Skeletal muscle satellite cell (primary cell): ENCODE results near the gene CAMKMT.

Experiments
- H3K27me3 ChIP-seq: 2 replicates; pipeline ENCODE4 v1.7.0; 2013; ENCODE audit warnings: low read length; ENCODE audit not compliant: control insufficient read depth, insufficient read depth
- H3K36me3 ChIP-seq: 2 replicates; pipeline ENCODE4 v1.7.0; 2013; ENCODE audit warnings: mild to moderate bottlenecking, control low read depth, low read length; ENCODE audit not compliant: insufficient read depth
- H3K4me1 ChIP-seq: 2 replicates; pipeline ENCODE4 v1.7.0; 2013; ENCODE audit warnings: low read length; ENCODE audit not compliant: control insufficient read depth, insufficient read depth
- H3K4me2 ChIP-seq: 2 replicates; pipeline ENCODE4 v1.7.0; 2013; ENCODE audit warnings: mild to moderate bottlenecking, low read length
- H3K4me3 ChIP-seq: 2 replicates; pipeline ENCODE4 v1.7.0; 2013; ENCODE audit warnings: low read length
- H3K9ac ChIP-seq: 2 replicates; pipeline ENCODE4 v1.7.0; 2013; ENCODE audit warnings: mild to moderate bottlenecking, low read depth, low read length, moderate library complexity
- H3K9me3 ChIP-seq: replicated peaks from 2 replicates; pipeline ENCODE4 v1.7.0; 2013; ENCODE audit warnings: mild to moderate bottlenecking, control low read depth, low read length

The CAMKMT gene

GRCh38 chr2:44770221-44771195, 408.8 kb downstream of the CAMKMT start:
- Histone ChIP-seq H3K9me3 (no peaks in the 10 kb centered on the region), H3K4me2 (no peak overlapping the region), H3K36me3 (no peaks in the 10 kb centered on the region), H3K4me1 (no peaks in the 10 kb centered on the region), H3K9ac (no peak overlapping the region), H3K27me3 (peaks cover 26% of the 10 kb centered on the region), H3K4me3 (no peak overlapping the region)

GRCh38 chr2:44771522-44771921, 409.8 kb downstream of the CAMKMT start:
- no peak overlapping the region for H3K4me2 ChIP-seq
- H3K9ac ChIP-seq: no peak overlapping the region
- no peak overlapping the region for H3K4me3 ChIP-seq
- peaks cover 26% of the 10 kb centered on the region for H3K27me3 ChIP-seq
- no peaks in the 10 kb centered on the region for H3K9me3 ChIP-seq
- H3K4me1 ChIP-seq: no peaks in the 10 kb centered on the region
- no peaks in the 10 kb centered on the region for H3K36me3 ChIP-seq

- H3K9ac ChIP-seq: no peak overlapping the region
- no peaks in the 10 kb centered on the region for H3K9me3 ChIP-seq
- H3K36me3 ChIP-seq: no peaks in the 10 kb centered on the region
- no peak overlapping the region for H3K4me3 ChIP-seq
- H3K4me1 ChIP-seq: no peaks in the 10 kb centered on the region
- no peak overlapping the region for H3K4me2 ChIP-seq
- H3K27me3 ChIP-seq: peaks cover 27% of the 10 kb centered on the region
Observed at GRCh38 chr2:44772131-44772530, 410.4 kb downstream of the CAMKMT start.

GRCh38 chr2:44772669-44773378, 411.1 kb downstream of the CAMKMT start:
- Histone ChIP-seq H3K4me1 (no peaks in the 10 kb centered on the region), H3K9me3 (no peaks in the 10 kb centered on the region), H3K27me3 (peaks cover 21% of the 10 kb centered on the region), H3K9ac (no peak overlapping the region), H3K4me3 (no peak overlapping the region), H3K36me3 (no peaks in the 10 kb centered on the region), H3K4me2 (no peak overlapping the region)

- Histone ChIP-seq H3K27me3 (peaks cover 7% of the 10 kb centered on the region), H3K4me1 (no peaks in the 10 kb centered on the region)
Observed at GRCh38 chr2:44774826-44775492, 413.2 kb downstream of the CAMKMT start.

GRCh38 chr2:44777036-44777435, 415.3 kb downstream of the CAMKMT start:
- Histone ChIP-seq H3K4me2 (peak overlapping the region; percentile 38), H3K36me3 (no peaks in the 10 kb centered on the region), H3K4me1 (no peaks in the 10 kb centered on the region), H3K9me3 (no peaks in the 10 kb centered on the region), H3K4me3 (no peak overlapping the region), H3K27me3 (peaks cover 17% of the 10 kb centered on the region), H3K9ac (no peak overlapping the region)

More at GRCh38 chr2:44774826-44775492, 413.2 kb downstream of the CAMKMT start:
- H3K36me3 ChIP-seq: no peaks in the 10 kb centered on the region
- no peak overlapping the region for H3K4me3 ChIP-seq
- H3K4me2 ChIP-seq: no peak overlapping the region
- H3K9me3 ChIP-seq: no peaks in the 10 kb centered on the region
- no peak overlapping the region for H3K9ac ChIP-seq

GRCh38 chr2:44777537-44777936, 415.8 kb downstream of the CAMKMT start:
- H3K9me3 ChIP-seq: no peaks in the 10 kb centered on the region
- no peak overlapping the region for H3K4me3 ChIP-seq
- no peak overlapping the region for H3K9ac ChIP-seq
- peak overlapping the region; percentile 38 for H3K4me2 ChIP-seq
- H3K36me3 ChIP-seq: no peaks in the 10 kb centered on the region
- no peaks in the 10 kb centered on the region for H3K4me1 ChIP-seq
- H3K27me3 ChIP-seq: peaks cover 17% of the 10 kb centered on the region

- Histone ChIP-seq H3K4me1 (no peaks in the 10 kb centered on the region), H3K4me3 (no peak overlapping the region), H3K27me3 (peaks cover 17% of the 10 kb centered on the region), H3K9ac (no peak overlapping the region), H3K9me3 (no peaks in the 10 kb centered on the region), H3K36me3 (no peaks in the 10 kb centered on the region), H3K4me2 (no peak overlapping the region)
Observed at GRCh38 chr2:44778221-44778654, 416.5 kb downstream of the CAMKMT start.

GRCh38 chr2:44778671-44779476, 417.1 kb downstream of the CAMKMT start:
- no peak overlapping the region for H3K4me2 ChIP-seq
- no peaks in the 10 kb centered on the region for H3K9me3 ChIP-seq
- H3K4me1 ChIP-seq: no peaks in the 10 kb centered on the region
- no peaks in the 10 kb centered on the region for H3K36me3 ChIP-seq
- no peak overlapping the region for H3K9ac ChIP-seq
- peaks cover 17% of the 10 kb centered on the region for H3K27me3 ChIP-seq
- H3K4me3 ChIP-seq: no peak overlapping the region

- Histone ChIP-seq H3K4me3 (no peak overlapping the region), H3K9me3 (no peaks in the 10 kb centered on the region), H3K36me3 (no peaks in the 10 kb centered on the region), H3K9ac (no peak overlapping the region), H3K4me1 (no peaks in the 10 kb centered on the region), H3K4me2 (no peak overlapping the region), H3K27me3 (peaks cover 17% of the 10 kb centered on the region)
Observed at GRCh38 chr2:44779793-44780192, 418.0 kb downstream of the CAMKMT start.
